Upper lobe of right lung (tissue), 1 donor: ENCODE measurements around the gene RFPL4AL1. TPM values are rescaled to one million over a fixed set of nuclear protein-coding genes. Genes with fewer than 3 reads are reported as not detected.
"Not testable (repeated sequence)": the region's sequence is repeated elsewhere in the genome, so short reads cannot be mapped to it uniquely, and the experiment has no call there.

ENCODE experiments used
- ATAC-seq: fragments of 200-7000 bp; cut with Tn5 transposase; one replicate; pipeline ENCODE4 v1.9.1; 2020; ENCODE audit warnings: mild to moderate bottlenecking, moderate library complexity
- DNase-seq: peaks from one replicate; pipeline ENCODE4 v3.0.0-alpha.2; 2020
- H3K27ac ChIP-seq: fragments of 200-600 bp; one replicate; pipeline ENCODE4 v1.8.0; 2022
- H3K27me3 ChIP-seq: fragments of 200-600 bp; one replicate; pipeline ENCODE4 v1.8.0; 2022; ENCODE audit warnings: mild to moderate bottlenecking
- H3K36me3 ChIP-seq: fragments of 200-600 bp; one replicate; pipeline ENCODE4 v1.8.0; 2022
- H3K4me1 ChIP-seq: fragments of 200-600 bp; one replicate; pipeline ENCODE4 v1.8.0; 2022
- H3K4me3 ChIP-seq: fragments of 200-600 bp; one replicate; pipeline ENCODE4 v1.8.0; 2022; ENCODE audit warnings: mild to moderate bottlenecking
- H3K9me3 ChIP-seq: fragments of 200-600 bp; one replicate; pipeline ENCODE4 v1.8.0; 2022
- intact Hi-C: fragments of 100-400 bp; cut with DNase I; formaldehyde crosslinking; loops from one replicate; pipeline ENCODE4 v1.11.0; 2022
- long read RNA-seq: library from polyadenylated mRNA; unstranded; transcript quantifications from one replicate; pipeline ENCODE4 v2.0.0, GENCODE V29; 2021
- total RNA-seq: library from RNA; stranded (reverse); fragmentation: NEBNext Ultra II Directional; extraction: Animal tissue kit (Norgen Biotek cat#: 25700); gene quantifications from one replicate; pipeline ENCODE4 v1.2.1, GENCODE V29; 2021
- TF ChIP-seq, protein P1 (sequence below): fragments of 200-600 bp; IDR thresholded peaks from one replicate; pipeline ENCODE4 v1.8.0; 2022; ENCODE audit warnings: antibody characterized with exemption
- donor health status: DM: no; HTN: yes; CAD: no; lungs with severe emphysema.

Gene RFPL4AL1
- total RNA-seq: not detected
- long read RNA-seq: 0 reads

DNA sequence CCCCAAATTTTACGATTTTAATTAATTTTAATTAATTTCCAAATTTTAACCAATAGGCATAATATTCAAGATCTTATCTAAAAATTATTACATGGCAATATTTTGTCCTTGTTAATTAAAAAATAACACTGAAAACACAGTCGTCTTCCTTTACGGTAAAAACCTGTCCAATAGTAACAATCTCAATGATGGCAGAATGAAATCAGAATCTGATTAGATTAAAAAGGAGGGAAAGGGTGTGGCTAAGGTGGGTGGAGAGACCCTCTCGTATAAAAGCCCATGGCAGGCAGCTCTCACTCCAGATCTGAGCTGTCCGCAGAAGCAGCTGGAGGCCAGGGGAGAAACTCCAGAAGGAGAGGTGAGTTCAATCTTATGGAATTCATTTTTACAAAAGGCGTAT lies at the start of gene RFPL4AL1:
Gene RFPL4AL1, plus strand, starts transcription at position 301 of the 400 bp plus-strand sequence. CDS start 2,687 bp downstream, outside the sequence.
- not testable (repeated sequence) for H3K4me3 ChIP-seq, ATAC-seq

DNA sequence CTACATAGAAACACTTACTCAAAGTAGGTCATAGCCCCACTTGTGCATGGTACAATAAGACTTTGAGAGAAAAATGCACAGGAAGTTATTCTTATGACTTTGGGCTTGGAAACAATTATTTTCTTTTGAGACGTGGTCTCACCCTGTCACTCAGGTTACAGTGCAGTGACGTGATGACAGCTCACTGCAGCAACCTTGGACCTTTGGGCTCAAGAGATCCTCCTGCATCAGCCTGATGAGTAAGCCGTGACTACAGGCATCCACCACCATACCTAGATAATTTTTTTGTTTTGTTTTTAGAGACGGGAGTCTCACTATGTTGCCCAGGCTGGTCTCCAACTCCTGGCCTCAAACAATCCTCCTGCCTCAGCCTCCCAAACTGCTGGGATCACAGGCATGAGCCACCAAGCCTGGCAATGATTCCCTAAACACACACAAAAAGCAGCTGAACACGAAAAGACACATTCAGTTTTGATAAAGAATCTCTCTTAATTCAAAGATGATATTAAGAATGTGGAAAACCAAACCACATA lies 48.6 kb upstream of the RFPL4AL1 start:
- Histone ChIP-seq H3K4me3 (no peak overlapping the region), H3K9me3 (no peaks in the 10 kb centered on the region), H3K27ac (no peak overlapping the region), H3K4me1 (no peaks in the 10 kb centered on the region), H3K27me3 (peaks cover 43% of the 10 kb centered on the region), H3K36me3 (no peaks in the 10 kb centered on the region)
- intact Hi-C loops: no loop called here
- ATAC-seq (no peak), DNase-seq (no peak)
- TF ChIP-seq, protein P1, sequence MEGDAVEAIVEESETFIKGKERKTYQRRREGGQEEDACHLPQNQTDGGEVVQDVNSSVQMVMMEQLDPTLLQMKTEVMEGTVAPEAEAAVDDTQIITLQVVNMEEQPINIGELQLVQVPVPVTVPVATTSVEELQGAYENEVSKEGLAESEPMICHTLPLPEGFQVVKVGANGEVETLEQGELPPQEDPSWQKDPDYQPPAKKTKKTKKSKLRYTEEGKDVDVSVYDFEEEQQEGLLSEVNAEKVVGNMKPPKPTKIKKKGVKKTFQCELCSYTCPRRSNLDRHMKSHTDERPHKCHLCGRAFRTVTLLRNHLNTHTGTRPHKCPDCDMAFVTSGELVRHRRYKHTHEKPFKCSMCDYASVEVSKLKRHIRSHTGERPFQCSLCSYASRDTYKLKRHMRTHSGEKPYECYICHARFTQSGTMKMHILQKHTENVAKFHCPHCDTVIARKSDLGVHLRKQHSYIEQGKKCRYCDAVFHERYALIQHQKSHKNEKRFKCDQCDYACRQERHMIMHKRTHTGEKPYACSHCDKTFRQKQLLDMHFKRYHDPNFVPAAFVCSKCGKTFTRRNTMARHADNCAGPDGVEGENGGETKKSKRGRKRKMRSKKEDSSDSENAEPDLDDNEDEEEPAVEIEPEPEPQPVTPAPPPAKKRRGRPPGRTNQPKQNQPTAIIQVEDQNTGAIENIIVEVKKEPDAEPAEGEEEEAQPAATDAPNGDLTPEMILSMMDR: no peak

More for the DNA sequence above, at the start of gene RFPL4AL1:
- intact Hi-C loops, DNase-seq, H3K4me1 ChIP-seq, H3K27me3 ChIP-seq, H3K9me3 ChIP-seq, H3K36me3 ChIP-seq, H3K27ac ChIP-seq: not testable (repeated sequence)

DNA sequence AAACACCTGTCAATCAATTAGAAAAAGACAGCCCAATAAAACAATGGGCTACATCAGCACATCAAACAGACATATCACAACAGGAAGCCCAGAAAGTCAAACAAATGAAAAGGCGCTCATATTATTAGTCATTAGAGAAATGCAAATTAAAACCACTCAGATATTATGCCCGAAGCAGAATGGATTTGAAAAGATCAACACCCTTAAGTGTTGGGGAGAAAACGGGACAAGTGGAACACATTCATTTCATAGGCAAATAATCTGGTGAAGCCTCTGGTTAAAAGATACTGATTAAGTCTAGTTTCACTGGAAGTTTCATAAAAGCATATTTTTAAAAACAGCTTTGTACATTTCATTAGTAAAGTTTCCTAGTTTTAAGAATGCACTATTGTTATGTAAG lies 48.1 kb upstream of the RFPL4AL1 start:
- Histone ChIP-seq H3K4me3 (no peak overlapping the region), H3K27me3 (peaks cover 43% of the 10 kb centered on the region), H3K4me1 (no peaks in the 10 kb centered on the region), H3K36me3 (no peaks in the 10 kb centered on the region), H3K9me3 (no peaks in the 10 kb centered on the region), H3K27ac (no peak overlapping the region)
- intact Hi-C loops: no loop called here
- DNase-seq: no peak
- TF ChIP-seq, protein P1: no peak
- ATAC-seq: no peak

DNA sequence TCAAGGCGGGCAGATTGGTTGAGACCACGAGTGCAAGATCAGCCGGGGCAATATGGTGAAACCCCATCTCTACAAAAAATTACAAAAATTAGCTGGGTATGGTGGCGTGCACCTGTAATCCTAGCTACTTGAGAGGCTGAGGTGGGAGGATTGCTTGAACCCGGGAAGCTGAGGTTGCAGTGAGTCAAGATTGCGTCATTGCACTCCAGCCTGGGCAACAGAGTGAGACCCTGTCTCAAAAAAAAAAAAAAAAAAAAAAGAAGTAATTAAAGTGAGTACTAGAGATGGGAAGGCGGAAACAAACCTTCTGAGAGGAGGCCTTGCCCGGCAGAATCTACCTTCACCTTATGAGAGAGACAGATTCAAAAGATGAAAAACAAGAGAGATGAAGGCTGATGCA lies 45.4 kb upstream of the RFPL4AL1 start:
- ATAC-seq (no peak), DNase-seq (no peak)
- H3K27ac ChIP-seq: no peak overlapping the region
- no peaks in the 10 kb centered on the region for H3K4me1 ChIP-seq
- no peak overlapping the region for H3K4me3 ChIP-seq
- no peaks in the 10 kb centered on the region for H3K36me3 ChIP-seq
- intact Hi-C loops: no loop called here
- peaks cover 23% of the 10 kb centered on the region for H3K27me3 ChIP-seq
- H3K9me3 ChIP-seq: no peaks in the 10 kb centered on the region
- TF ChIP-seq, protein P1: no peak

DNA sequence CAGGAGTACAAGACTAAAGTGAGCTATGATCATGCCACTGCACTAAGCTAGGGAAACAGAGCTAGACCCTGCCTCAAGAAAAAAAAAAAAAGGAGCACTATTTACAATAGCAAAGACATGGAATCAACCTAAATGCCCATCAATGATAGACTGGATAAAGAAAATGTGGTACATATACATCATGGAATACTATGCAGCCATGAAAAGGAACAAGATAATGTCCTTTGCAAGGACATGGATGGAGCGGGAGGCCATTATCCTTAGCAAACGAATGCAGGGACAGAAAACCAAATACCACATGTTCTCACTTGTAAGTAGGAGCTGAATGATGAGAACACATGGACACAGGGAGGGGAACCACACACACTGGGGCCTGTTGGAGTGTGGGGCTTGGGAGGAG lies 38.5 kb upstream of the RFPL4AL1 start:
- not testable (repeated sequence) for ATAC-seq, DNase-seq

DNA sequence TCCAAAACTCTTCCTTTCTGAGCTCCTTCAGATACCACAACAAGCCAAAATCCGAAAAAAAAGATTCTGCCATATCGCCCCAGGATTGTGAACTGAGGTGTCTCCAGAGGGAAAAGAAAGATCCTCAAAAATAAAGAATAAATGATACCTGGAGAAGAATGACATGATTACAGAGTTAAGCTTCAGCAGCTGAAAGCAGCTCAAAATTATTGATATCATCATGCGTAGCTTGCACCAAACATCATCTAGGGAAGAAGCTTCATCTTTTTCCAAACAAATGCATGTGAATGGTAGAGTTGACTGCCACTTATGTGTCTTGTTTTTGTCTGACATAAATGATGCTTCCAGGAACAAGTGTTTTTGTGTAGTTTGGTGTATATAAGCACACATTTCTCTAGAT lies 30.6 kb upstream of the RFPL4AL1 start, which contains the start of gene NLRP9:
Gene NLRP9, minus strand, starts transcription at position 101 of the 400 bp plus-strand sequence. Its CDS starts 28 bp downstream, at position 73.
- intact Hi-C loops: no loop called here
- Histone ChIP-seq H3K4me1 (no peaks in the 10 kb centered on the region), H3K27me3 (no peaks in the 10 kb centered on the region), H3K36me3 (no peaks in the 10 kb centered on the region), H3K4me3 (no peak within 1 kb of the TSS), H3K9me3 (no peaks in the 10 kb centered on the region), H3K27ac (no peak within 1 kb of the TSS)
- DNase-seq (no peak), ATAC-seq (no peak)
- TF ChIP-seq, protein P1: no peak

More for the DNA sequence above, 38.5 kb upstream of the RFPL4AL1 start:
- H3K4me1 ChIP-seq, H3K36me3 ChIP-seq, H3K27me3 ChIP-seq, H3K27ac ChIP-seq, H3K4me3 ChIP-seq, intact Hi-C loops, H3K9me3 ChIP-seq: not testable (repeated sequence)

DNA sequence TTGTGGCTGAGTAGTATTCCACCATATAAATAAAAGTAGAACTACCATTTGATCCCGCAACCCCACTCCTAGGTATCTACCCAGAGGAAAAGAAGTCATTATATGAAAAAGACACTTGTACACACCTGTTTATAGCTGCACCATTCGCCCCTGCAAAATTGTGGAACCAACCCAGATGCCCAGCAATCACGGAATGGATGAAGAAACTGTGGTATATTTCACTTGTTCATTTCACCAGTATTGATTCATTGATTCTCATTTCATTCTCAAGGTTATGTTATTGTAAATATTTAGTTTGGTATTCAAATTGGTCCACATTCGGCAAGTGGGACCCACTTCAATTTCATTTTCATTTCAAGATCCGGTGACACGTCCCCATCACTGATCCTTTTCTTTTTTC lies 18.2 kb upstream of the RFPL4AL1 start:
- H3K4me1 ChIP-seq: no peaks in the 10 kb centered on the region
- ATAC-seq: no peak
- H3K9me3 ChIP-seq: no peaks in the 10 kb centered on the region
- H3K27me3 ChIP-seq: no peaks in the 10 kb centered on the region
- H3K36me3 ChIP-seq: no peaks in the 10 kb centered on the region
- H3K4me3 ChIP-seq: no peak overlapping the region
- H3K27ac ChIP-seq: no peak overlapping the region
- TF ChIP-seq, protein P1: no peak
- no peak for DNase-seq
- intact Hi-C loops: no loop called here
